ENCODE measurements around the gene SHH.
"Not testable (repeated sequence)": the region's sequence is repeated elsewhere in the genome, so short reads cannot be mapped to it uniquely, and the experiment has no call there.

SHH gene

DNA sequence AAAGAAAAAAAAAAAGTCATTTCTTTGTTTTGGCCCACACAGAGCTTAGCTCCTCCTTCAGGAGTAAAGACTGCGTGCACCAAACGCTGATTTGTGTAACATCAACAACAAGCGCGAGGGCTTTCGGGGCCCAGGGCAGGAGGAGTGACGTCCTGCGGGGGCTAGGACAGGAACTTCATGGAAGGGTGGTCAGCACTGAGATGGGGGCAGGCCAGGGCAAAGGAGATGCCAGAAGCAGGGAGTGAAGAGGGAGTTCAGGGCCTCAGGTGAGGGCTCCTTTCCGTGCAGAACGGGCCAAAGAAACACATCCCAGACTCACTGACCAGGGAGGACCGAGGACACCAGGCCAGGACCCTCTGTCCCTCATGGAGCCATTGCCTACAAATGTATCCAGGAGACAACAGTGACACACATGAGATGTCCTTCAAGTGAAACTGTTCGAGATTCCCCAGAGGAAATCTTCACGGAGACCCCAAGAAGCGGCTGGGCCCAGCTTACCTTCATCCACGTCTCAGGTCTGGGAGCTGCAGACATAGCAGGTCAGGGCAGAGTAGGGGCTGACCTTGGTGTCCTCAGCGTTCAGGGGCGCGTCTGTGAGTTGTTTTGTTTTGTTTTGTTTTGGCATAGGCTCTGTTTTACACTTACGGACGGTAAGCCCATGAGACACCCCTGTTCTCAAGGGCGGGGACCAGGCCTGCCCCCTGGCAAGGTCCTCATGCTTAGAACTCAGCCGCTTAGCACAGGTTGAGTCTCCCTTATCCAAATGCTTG is 30.4 kb upstream of the SHH start:
- DNase-seq: no peak

DNA sequence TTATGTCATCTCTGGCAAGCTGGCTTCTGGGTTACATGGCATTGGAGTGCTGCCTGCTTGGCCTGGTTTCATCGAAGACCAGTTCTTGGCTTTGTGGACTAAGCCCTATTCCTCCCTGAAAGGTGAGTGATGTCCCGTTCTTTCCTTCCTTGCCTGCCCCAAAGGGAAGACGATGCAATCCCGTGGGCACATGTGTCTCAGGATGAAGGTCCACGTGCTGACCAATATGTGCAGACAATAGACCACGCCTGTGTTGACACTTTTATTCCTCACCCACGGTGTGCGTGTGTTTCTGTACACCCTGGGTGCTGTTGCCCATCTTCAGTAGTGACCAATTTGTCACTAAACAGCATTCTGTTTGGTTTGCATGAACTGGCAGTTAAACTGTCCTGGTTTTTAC is 28.6 kb upstream of the SHH start:
- no peak for DNase-seq

DNA sequence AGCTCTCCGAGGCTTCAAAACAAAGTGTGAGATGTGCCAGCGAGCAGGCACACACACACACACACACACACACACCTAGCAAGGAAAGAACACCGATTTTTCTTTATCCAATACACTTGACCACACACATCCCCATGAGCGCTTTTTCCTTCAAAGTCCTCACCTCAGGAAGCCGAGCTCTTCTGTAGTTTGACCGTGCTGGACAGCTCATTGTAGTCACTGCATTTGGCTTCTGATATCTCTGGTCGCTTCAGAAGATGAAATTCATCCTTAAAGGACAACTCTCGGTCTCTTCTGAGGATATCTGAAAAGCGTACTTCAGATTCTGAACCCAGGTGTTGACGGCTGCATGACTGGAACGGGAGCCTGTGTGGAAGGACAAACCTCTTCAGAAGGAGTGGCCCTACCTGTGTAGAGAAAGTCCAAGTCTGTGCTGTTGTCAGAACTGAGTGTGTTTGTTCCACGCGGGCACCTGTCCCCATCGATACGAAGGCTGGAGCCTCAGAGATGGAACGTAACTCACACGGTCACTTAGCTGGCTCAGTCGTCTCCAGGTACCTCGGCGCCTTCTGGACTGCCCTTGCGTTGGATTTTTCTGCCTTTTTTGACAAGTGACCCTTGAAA is 28.1 kb upstream of the SHH start:
- no peak for DNase-seq

DNA sequence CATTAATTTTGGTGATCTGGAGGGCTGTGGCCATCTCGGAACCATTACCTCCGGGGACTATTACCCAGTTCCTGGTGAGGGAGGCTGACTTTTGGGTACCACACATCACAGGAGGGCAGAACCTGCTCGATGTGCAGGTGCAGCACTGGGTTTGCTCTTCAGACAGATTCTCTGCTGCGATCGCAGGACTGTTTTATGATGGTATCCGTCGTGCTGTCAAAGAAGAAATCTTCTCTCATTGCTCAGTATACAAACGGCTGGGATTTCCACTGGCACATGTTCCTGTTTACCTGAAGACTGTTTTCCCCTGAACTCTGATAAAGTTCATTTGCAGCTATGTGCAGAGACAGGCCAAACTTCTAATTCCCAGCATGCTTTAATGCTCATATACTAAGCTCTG is 27.2 kb upstream of the SHH start:
- no peak for DNase-seq

DNA sequence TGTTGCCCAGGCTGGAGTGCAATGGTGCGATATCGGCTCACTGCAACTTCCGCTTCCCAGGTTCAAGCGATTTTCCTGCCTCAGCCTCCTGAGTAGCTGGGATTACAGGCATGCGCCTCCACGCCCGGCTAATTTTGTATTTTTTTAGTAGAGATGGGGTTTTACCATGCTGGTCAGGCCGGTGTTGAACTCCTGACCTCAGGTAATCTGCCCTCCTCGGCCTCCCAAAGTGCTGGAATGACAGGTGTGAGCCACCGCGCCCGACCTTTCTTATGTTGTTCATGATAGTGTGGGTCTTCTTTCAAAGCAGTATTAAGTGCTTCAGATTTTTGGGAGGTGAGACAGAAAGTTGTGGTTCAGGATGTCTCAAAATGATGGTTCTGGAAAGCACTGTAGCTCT is 26.0 kb upstream of the SHH start:
- DNase-seq: not testable (repeated sequence)

DNA sequence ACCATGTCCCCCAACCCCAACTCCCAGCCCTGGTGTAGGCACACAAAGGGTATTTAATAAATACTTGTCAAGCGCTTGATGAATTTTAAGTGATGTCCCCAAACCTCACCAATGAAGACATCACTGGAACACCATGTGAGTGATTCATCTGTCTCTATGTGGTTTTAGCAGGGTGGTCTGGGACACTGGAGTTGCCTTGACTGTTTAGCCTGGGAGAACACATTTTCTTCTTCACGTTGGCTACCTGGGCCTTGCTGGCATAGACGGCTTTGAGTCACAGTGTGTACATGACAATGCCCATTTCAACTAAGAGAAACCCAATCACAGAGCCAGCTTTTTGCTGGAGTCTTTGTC is 24.8 kb upstream of the SHH start:
- DNase-seq: no peak

DNA sequence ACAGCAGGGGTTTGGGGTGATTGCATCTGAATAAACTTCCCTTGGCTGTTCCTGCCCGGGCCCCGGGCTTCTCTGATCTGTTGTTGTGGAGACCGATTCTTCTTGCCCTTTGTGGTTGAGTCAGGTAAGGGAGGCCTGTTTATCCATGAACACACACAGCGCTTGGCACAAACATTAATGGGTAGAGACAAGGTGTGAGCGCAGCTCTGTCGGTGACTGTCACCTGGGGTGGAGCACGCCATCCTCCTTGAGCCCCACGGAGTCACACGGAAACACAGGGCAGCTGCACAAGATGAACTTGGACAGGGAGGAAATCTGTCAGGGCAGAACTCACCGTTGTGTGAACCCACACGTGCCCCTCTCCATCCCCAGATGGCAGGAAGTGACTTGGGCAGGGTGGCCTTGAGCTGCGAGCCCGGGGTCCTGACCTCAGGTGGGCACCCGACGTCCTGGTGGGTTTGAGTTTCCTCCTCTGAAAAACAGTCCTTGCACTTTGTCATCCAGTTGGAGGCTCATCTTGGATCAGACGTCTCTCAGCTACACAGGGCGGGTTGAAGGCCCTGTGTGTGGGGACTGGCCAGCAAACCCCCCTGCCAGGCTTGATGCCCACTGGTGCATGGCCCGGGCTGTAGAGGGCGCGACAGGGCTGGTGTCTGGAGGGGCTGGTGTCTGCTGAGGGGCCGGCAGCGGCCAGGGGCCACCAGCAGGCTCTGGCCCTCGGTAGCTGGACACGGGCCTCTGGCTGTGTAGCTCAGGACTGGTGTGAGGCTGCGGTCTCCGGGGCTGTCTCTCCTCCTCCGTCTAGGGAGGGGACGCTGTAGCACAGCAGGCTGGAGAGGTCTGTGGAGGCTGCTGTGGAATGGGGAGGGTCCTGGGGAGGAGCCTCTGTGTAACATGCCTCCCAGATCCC is 24.2 kb upstream of the SHH start:
- DNase-seq: no peak

DNA sequence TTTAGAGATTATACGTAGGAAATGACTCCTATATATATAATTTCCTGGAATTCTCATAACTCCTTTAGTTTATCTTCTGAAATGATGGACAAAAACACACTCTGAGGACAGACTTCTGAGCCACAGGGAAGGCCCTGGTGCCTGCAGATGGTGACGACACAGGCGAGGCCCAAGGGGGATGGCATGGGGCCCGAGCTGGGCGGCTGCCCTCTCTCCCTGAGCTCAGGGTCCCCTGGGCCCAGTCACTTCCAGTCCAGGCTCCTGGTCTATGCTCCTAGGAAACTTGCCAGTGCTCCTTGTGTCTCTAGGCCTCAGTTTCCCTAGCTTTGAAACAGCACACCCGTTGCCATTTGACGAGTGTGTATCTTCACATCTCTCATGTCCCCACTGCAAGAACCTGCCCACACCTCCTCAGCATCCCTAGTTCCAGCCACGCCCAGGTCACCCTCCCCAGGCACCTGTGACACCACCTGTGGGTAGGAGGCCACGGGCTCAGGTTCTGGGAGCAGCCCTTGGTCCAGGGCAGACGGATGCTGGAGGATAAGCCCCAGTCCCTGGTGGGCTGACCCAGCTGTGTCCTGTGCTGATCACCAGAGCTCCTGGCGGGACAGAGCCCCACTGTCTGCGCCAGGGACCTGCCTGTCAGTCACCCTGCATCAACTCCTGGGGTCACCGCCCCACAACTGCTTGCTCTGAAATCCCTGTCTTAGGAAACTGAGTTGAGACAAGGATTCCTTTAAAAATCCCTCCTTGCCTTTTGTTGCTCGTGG is 23.4 kb upstream of the SHH start:
- no peak for DNase-seq

DNA sequence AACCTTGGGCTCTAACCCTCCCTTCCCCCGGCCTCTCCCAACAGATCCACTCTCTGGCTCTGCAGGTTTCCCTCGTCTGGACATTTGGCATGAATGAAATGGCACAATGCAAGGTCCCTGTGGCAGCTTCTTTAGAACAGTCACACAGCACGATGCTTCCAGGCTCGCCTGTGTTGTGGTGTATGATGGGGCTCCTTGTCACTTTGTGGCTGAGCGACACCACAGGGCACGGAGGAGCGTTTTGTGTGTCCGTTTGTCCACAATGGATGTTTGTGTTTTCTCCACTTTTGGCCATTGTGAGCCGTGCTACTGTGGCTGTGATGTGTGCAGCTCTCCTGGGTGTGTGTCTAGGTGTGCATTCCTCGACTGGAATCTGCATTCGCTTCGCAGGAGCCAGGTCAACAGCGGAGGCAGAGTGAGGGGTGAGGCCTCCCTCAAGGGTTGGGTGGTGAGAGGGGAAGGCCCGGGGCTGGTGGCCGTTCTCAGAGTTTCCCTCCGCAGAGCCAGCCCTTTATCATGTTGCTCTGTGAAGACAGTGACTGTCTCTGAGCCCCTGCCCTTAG is 22.3 kb upstream of the SHH start:
- DNase-seq: no peak

DNA sequence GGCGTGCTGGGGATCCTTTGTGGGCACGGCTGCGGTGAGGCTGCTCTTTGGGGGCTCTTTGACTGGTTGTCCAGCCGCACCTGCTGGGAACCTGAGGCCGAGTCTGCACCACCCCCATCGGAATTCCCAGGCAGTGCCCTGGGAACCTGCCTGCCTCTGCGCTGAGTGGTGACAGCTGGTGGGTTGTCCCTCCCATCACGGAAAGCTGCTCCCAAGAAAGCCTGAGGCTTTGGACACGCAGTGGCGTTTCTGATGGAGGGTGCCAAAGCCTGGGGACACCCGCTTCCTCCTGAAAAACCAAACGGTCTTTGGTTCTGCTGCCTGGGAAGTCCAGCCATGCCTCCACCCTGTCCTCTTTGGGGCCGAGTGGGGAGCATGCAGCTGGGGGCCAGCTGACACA is 21.4 kb upstream of the SHH start:
- no peak for DNase-seq

DNA sequence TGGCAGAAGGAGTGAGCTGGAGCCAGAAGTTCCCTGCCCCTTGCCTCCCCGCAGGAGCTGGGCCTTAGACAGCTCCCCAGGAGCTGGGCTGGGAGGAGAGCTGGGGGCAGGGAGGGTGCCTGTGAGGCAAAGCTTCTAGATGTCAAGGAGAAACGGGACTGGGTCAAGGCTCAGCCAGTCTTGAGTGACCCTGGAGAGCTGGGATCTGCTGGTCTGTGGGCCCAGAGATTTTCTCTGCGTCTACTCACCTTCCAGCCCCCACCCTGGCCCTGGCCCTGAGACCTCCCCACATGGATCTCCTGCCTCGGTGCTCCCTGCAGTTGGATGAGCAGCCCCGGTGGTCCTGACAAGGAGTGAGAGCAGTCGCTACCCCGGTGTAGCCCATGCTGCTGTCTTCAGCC is 20.3 kb upstream of the SHH start:
- DNase-seq: no peak

DNA sequence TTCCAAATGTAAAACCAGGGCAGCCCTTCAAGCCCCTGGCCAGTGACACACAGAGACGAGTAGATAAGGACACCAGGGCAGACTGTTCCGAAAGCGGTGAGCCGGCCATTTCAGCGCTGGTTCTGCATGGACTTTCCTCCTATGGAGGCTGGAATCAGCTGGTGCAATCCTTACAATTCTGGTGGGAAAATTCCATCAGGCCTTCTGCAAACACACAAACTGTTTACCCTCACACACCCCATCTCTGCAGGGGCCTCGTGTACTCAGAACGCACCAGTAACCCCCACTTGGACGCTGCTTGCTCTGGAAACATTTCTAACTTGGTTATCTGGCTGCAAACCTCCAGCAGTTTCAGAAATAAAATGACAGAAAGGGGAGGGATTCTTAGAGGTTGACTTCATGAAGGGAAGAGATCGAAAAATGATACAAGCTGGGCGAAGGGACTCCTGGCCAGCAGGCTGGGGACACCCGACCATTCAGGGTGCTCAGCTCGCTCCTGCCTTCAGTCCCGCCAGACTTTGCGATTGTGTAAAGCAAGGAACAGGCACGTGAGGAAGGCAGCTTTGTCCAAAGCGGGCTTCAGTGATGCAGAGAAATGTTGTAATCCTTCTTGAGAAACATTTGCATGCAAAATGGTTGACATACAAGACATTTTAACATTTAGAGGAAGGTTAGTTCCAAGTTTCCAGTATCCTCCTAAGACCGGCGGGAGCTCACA is 19.7 kb upstream of the SHH start:
- DNase-seq: no peak

DNA sequence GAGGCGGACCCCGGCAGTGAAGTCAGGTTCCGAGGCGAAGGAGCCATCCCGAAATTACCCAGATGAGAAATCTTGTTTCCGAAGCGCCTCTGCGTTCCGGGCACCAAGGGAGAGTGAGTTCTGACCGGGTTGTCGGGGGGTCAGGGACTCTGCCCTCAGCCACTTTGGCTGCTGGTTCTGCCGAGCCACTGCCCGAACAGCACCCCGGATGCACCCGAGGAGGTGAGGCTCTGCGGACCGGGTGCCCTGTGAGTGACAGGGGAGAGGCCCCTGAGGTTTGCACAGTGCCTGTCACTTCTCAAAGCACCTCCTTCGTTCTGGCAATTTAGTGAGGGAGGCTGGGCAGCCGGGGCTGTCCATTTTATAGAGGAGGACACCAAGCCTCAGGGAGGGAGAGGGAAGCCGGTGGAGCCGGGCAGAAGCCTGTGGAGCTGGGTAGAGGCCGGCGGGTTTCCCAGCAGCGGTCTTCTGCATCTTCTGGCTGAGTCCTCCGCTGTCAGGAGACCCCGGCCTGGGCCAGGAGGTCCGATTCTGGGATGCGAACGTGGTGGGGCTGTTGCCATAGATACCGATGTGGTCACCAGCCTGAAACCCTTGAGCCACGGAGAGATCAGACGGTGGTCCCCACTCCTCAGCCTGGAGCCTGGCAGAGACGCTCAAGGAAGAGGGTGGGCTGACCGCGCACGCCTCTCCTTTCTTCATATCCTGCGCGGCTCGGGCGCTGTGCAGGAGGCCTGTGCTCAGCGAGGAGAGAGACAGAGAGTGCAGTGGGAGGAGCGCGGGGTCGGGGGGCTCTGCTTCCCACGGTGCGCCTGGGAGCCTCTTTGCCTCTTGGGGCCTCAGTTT is 18.9 kb upstream of the SHH start:
- DNase-seq: no peak

DNA sequence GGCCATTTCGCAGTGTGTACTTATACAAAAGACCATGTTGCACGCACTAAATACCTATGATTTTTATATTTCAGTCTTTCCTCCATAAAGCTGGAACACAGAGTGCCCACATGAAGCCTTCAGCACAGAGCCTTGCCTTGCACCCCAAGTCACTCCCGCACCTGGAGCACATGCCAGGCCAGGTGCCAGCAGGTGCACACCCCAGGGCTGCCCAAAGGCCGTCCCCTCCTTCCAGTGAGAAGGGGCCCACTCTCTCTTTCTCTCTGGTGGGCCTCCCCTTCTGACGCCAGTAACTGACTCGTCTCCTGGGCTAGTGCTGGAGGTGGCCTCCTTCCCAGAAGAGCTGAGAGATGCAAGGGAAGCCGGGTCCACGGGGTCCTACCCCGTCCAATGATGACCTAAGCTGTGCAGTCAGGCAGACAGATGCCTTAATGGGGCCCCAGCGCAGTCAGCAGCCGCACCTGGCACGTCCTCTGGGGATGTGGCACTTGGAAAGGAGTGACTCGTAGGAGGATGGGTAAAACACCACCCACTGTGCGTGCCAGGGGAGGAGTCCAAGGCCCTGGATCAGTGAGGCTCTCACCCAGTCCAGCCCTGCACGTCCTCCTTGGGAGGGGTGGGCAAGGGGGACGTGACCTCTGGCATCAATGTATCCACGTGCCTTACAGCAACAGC is 17.7 kb upstream of the SHH start:
- no peak for DNase-seq

DNA sequence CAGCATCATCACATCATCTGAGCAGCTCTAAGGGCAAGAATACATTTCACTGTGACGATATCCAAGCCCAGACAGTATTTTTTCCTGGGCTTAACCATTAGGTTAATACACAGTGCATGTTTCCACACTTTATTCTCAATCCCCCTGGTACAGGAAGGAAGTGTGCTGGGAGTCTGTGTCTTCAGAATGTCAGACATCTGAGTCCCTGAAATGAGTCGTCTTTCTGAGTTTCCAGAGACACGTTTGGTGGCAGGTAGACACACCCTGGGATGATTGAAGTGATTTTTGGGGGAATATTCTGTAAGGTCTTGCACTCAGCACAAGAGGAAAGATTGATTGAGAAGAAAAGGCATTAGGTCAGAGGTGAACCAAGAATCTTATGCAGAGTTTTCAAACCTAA is 13.1 kb upstream of the SHH start:
- no peak for DNase-seq

DNA sequence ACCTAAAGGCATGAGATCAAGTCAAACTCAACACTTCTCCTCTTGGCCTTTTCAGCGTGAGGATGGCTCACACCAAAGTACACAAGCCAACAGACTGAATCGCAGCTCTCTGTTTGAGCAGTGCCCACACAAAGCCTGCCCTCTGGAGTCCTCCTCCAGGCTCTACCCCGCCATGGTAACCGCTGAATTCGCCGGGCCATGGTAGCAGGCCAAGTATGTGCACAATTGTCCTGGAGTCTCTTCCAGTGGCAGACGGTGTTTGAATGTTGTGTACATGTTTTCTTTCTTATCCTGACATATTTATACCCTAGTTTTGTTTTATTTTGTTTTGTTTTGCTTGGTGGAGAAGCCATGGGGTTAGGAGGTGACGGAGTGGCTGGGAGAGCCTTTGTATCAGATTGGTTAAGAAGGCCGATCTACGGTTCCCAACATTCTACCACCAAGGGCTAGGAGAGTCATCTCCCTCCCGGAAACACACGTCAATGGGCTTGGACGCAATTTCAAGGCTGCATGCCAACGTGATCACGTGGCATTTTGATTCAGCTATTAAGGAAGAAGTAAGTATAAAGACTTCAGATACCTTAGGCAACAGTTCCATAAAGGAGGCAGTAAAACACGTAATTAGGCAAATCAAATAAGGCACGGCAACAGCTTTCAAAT is 12.1 kb upstream of the SHH start:
- DNase-seq: peak; percentile 19

DNA sequence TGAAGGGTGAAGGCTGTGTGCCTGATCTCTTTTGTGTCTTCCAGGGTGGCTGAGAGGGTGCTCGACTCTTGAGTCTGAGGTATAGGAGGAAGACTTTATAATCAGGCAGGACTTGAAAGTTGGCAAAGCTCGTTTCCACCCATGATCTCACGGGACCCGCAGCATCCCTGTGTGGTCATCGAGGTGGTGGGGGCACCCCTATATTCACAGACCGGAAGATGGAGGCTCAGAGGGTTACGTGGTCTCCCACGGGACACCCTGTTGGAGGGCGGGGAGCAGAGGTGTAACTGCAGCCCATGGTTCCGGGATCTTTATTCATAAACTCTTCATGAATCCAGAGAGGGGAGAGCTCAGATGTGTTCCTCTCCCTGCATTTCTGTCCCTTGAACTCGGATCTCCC is 9.6 kb upstream of the SHH start:
- DNase-seq: no peak

DNA sequence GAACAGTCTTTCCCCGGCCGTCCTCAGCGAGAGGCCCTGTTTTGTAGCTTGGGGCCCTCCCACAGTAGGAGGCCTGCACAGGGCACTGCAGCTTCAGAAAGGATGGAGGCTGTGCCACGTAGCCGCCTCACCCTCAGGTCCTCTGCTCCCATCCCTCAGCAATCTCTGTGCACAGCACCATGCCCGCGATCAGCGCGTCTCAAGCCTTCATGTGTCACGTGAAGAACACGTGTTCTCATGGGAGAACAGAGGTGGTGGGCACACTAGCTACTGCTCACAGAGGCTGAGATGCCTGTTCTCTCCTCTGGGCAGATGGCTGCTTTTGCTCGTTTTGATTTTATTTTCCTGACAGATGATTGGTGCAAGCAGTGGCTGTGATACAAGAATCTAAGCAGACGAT is 8.5 kb upstream of the SHH start:
- no peak for DNase-seq

DNA sequence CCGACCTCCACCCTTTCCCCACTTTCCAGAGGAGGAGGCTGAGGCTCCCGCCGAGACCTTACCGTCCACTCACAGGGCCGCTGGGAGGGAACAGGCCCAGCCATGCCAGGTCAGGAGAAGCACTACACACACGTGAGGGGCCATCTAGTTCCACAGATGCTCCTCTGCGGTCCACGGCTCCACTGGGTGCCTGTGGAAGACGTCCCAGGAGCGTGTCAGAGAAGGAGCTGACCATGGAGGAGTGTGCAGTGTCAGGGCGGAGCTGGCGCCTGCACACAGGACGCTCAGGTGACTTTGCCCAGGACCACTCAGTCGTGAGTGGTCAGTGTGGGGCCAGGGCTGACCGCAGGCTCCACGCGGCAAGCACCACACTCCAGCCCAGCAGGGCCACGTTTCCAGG is 8.0 kb upstream of the SHH start:
- DNase-seq: no peak

DNA sequence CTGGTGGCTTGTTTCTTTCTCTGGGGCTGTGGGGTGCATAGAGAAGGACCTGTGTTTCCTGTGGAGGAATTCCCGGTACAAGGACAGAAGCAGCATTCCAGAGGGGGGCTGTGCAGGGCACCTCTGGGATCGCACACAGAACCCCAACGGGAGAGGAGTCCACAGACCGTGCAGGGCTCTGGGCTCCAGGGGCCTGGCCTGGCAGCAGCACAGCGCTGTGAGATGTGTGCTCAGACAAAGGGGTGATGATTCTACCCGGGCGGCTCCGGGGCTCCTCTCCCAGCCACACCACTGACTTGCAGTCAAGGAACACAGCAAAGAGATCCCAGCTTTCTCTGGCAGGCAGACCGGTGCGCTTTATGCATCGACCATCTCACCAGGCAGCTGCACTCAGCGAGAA is 6.9 kb upstream of the SHH start:
- DNase-seq: no peak

All from EL (cell line).